KG1 (cell line): ENCODE data around the gene ILDR1.

Source experiments
- DNase-seq: peaks from one replicate; lab custom pipeline; 2025; lab: John Stamatoyannopoulos, UW

ILDR1 gene

GRCh38 chr3:121992601-121993560 is 29.2 kb downstream of the ILDR1 start:
- no peak for DNase-seq

GRCh38 chr3:121989943-121990342 is 32.1 kb downstream of the ILDR1 start:
- no peak for DNase-seq

- DNase-seq = no peak
Measured at GRCh38 chr3:121988146-121988545, 33.9 kb downstream of the ILDR1 start.

GRCh38 chr3:121985846-121986245 is 36.2 kb downstream of the ILDR1 start:
- DNase-seq = no peak

GRCh38 chr3:121981473-121981872 is 40.6 kb downstream of the ILDR1 start:
- DNase-seq = no peak

- no peak for DNase-seq
Measured at GRCh38 chr3:121980450-121980796, 41.6 kb downstream of the ILDR1 start.

- DNase-seq = no peak
Measured at GRCh38 chr3:121979734-121980449, 42.2 kb downstream of the ILDR1 start.

- no peak for DNase-seq
Measured at GRCh38 chr3:121979246-121979645, 42.8 kb downstream of the ILDR1 start.

- no peak for DNase-seq
Measured at GRCh38 chr3:121976727-121977126, 45.3 kb downstream of the ILDR1 start.

GRCh38 chr3:121975702-121976302 is 46.2 kb downstream of the ILDR1 start:
- DNase-seq = no peak

GRCh38 chr3:121974601-121975111 is 47.4 kb downstream of the ILDR1 start:
- no peak for DNase-seq

- no peak for DNase-seq
Measured at GRCh38 chr3:121970047-121970446, 52.0 kb downstream of the ILDR1 start.

GRCh38 chr3:121969631-121970030 is 52.4 kb downstream of the ILDR1 start:
- no peak for DNase-seq

- DNase-seq = no peak
Measured at GRCh38 chr3:121963608-121964007, 58.4 kb downstream of the ILDR1 start.

- DNase-seq = no peak
Measured at GRCh38 chr3:121962443-121962842, 59.6 kb downstream of the ILDR1 start.

- no peak for DNase-seq
Measured at GRCh38 chr3:121961283-121961682, 60.8 kb downstream of the ILDR1 start.

GRCh38 chr3:121958801-121959200 is 63.2 kb downstream of the ILDR1 start:
- no peak for DNase-seq

GRCh38 chr3:121957674-121958415 is 64.2 kb downstream of the ILDR1 start:
- DNase-seq = no peak

GRCh38 chr3:121956363-121956762 is 65.7 kb downstream of the ILDR1 start:
- no peak for DNase-seq

GRCh38 chr3:121951291-121951919 is 70.6 kb downstream of the ILDR1 start:
- no peak for DNase-seq

- no peak for DNase-seq
Measured at GRCh38 chr3:121948641-121949040, 73.4 kb downstream of the ILDR1 start.
